HG03432 (cell line): ENCODE data around the gene SF3B3.
"Not testable (repeated sequence)": the region's sequence is repeated elsewhere in the genome, so short reads cannot be mapped to it uniquely, and the experiment has no call there.

Experiments used
- ATAC-seq: cut with Tn5 transposase; IDR thresholded peaks from one replicate; pipeline ENCODE4 v1.9.1; 2021; ENCODE audit warnings: mild to moderate bottlenecking, moderate library complexity; ENCODE audit not compliant: unreplicated experiment

SF3B3 gene

DNA sequence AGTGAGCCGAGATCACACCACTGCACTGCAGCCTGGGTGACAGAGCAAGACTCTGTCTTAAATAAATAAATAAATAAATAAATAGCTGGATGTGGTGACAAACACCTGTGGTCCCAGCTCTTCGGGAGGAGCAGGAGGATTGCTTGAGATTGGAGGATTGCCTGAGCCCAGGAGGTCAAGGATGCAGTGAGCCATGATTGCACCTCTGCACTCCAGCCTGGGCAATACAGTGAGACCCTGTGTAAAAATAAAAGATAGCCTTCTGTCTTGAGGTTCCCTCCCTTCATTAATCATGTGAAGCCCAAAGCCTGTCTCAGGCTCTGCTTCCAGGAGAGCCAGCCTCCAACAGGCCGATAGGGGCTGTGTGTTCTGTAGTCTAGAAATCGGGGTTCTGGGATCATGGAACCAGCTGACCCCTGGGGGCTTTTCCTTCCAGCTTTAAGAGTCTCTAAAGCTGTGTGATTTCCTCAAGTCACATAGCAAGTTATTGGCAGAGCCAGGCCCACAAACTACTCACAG, 88.2 kb downstream of the SF3B3 start:
- no peak for ATAC-seq

DNA sequence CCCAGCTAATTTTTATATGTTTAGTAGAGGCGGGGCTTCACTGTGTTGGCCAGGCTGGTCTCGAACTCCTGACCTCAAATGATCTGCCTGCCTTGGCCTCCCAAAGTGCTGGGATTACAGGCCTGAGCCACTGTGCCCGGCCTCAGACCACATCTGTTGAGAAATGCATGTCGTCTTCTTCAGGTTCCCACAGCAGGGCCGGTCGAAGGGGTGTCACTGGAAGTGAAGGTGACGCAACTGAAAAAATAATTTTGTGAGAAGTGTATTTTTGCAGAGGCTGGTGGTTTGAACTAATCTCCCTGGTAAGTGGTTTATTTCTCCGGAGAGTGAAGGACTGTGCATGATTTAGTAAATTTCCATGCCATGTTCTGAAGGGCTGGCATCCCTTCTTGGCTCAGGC, 89.3 kb downstream of the SF3B3 start:
- no peak for ATAC-seq

DNA sequence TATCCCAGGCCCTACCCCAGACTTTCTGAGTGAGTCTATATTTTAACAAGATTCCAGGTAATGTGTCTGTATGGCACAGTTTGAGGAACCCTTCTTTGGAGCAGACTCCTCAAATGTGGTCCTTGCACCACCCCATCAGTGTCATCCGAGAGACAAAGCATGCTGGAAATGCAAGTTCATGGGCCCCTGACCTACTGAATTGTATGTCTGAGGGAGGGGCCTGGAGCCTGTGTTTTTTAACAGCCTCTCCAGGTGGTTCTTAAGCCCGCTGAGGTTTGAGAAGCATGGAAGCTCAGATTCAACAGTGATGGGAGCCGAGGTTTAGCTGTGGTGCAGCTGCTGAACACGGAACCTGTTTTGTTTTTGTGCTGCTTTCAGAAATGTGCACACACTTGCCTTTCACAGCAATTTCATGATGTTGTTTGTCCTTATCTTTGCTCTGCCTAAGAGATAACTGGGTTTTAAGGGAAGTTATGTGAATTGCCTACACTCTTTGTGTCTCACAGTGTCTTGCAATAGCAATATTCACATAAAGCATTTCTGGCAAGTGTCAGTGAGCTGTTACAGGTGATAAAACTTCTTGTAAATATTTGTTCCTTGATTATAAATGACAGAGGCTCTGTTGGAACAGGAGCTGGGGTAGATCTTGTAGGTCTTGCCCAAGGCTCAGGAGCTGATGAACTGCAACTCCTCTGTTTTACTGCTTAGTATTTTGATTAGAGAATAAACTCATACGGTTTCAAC, 90.8 kb downstream of the SF3B3 start:
- no peak for ATAC-seq

DNA sequence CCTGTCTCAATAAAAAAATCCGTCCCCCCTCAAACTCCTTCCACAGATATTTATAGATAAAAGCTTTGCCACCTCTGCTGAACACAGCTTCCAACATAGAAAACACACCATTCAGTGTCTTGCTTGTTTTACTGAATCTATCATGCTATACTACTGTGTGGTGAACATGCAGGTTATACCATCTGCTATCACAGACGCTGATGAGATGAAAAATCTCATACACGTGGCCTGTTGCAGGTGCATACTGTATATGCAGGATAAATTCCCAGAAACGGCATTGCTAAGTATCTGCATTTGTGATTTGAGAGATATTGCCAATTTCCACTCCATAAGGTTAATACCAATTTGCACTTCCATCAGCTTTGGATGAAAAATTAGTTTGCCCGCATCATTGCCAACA, 92.3 kb downstream of the SF3B3 start:
- ATAC-seq, result no peak

DNA sequence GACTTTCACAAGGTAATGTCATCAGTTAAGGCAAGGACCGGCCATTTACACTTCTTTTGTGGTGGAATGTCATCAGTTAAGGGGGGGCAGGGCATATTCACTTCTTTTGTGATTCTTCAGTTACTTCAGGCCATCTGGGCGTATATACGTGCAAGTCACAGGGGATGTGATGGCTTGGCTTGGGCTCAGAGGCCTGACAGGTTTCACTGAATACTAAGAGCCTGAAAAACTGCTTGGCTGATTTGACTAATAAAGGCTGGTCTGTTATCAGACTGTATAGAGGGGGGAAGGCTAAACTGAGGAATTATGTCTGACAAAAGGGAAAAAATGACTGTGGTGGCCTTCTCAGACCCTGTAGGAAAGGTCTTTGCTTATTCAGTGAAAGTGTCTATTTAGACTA, 98.2 kb downstream of the SF3B3 start:
- ATAC-seq, result not testable (repeated sequence)
